Measurements from ENCODE around the gene PGAP2.

DNA sequence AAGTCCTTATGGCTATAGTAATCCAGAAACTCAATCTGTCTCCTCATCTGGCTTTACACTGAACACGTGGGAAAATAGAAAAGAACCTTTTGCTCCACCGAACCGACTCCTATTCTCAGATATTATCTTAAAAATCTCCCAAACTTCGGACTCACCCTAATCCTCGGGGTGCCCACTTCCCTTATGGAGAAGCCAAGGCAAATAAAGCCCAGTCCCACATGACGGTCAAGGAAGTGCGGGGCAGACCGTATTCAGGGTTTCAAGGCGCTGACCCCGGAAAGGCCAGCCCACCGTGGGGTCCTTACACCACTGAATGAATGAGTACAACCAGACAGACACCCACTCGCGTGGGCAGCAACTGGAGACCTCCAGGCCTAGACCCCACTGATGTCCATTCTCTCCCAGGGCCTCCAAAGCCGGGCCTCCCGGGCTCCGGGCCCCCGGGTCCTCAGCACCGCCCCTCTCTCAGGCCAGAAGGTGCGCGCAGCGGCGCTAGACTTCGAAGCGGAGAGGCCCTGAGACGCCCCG, 11.5 kb upstream of the PGAP2 start:
- TF ChIP-seq, protein P1, sequence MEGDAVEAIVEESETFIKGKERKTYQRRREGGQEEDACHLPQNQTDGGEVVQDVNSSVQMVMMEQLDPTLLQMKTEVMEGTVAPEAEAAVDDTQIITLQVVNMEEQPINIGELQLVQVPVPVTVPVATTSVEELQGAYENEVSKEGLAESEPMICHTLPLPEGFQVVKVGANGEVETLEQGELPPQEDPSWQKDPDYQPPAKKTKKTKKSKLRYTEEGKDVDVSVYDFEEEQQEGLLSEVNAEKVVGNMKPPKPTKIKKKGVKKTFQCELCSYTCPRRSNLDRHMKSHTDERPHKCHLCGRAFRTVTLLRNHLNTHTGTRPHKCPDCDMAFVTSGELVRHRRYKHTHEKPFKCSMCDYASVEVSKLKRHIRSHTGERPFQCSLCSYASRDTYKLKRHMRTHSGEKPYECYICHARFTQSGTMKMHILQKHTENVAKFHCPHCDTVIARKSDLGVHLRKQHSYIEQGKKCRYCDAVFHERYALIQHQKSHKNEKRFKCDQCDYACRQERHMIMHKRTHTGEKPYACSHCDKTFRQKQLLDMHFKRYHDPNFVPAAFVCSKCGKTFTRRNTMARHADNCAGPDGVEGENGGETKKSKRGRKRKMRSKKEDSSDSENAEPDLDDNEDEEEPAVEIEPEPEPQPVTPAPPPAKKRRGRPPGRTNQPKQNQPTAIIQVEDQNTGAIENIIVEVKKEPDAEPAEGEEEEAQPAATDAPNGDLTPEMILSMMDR (IDR thresholded peaks at IDR 0.05), result no peak
- no peak for TF ChIP-seq POLR2A (IDR thresholded peaks at IDR 0.05)
- no peak for TF ChIP-seq POLR2AphosphoS5 (IDR thresholded peaks at IDR 0.05)
